CD4-positive, alpha-beta T cell treated with Interferon gamma for 1 hour (primary cell): Measurements from ENCODE around the gene KDM4B.
A peak's percentile ranks its signal among the peaks of the same experiment; 100 is the strongest.
"Not testable (repeated sequence)": the region's sequence is repeated elsewhere in the genome, so short reads cannot be mapped to it uniquely, and the experiment has no call there.

Source experiments
- DNase-seq: peaks from one replicate; pipeline ENCODE4 v3.0.0-alpha.2; 2020

Gene KDM4B

GRCh38 chr19:5154799-5155426 is 186.0 kb downstream of the KDM4B start:
- no peak for DNase-seq

GRCh38 chr19:5155586-5156210 is 186.8 kb downstream of the KDM4B start:
- DNase-seq = no peak

- no peak for DNase-seq
Measured at GRCh38 chr19:5156231-5156986, 187.5 kb downstream of the KDM4B start.

GRCh38 chr19:5157186-5157585 is 188.3 kb downstream of the KDM4B start:
- DNase-seq = no peak

GRCh38 chr19:5158549-5159134 is 189.7 kb downstream of the KDM4B start:
- not testable (repeated sequence) for DNase-seq

GRCh38 chr19:5160158-5160795 is 191.4 kb downstream of the KDM4B start:
- DNase-seq = not testable (repeated sequence)

- not testable (repeated sequence) for DNase-seq
Measured at GRCh38 chr19:5164845-5165696, 196.2 kb downstream of the KDM4B start.

- DNase-seq = no peak
Measured at GRCh38 chr19:5165697-5166019, 196.7 kb downstream of the KDM4B start.

- no peak for DNase-seq
Measured at GRCh38 chr19:5166262-5166661, 197.3 kb downstream of the KDM4B start.

GRCh38 chr19:5170329-5170745 is 201.4 kb downstream of the KDM4B start:
- peak; percentile 35 for DNase-seq

GRCh38 chr19:5171711-5172110 is 202.8 kb downstream of the KDM4B start:
- no peak for DNase-seq

GRCh38 chr19:5172859-5173630 is 204.1 kb downstream of the KDM4B start:
- DNase-seq = no peak

GRCh38 chr19:5173993-5174392 is 205.1 kb downstream of the KDM4B start:
- no peak for DNase-seq

GRCh38 chr19:5177745-5178450 is 209.0 kb downstream of the KDM4B start:
- DNase-seq = no peak

GRCh38 chr19:5178841-5179240 is 209.9 kb downstream of the KDM4B start:
- no peak for DNase-seq

GRCh38 chr19:5179256-5179655 is 210.3 kb downstream of the KDM4B start:
- no peak for DNase-seq

GRCh38 chr19:5181329-5181728 is 212.4 kb downstream of the KDM4B start:
- no peak for DNase-seq

- no peak for DNase-seq
Measured at GRCh38 chr19:5182751-5183150, 213.8 kb downstream of the KDM4B start.

GRCh38 chr19:5183616-5184015 is 214.7 kb downstream of the KDM4B start:
- no peak for DNase-seq

GRCh38 chr19:5184930-5185329 is 216.0 kb downstream of the KDM4B start:
- no peak for DNase-seq
